ENCODE measurements around the gene CALCOCO2. TPM values are rescaled to one million over a fixed set of nuclear protein-coding genes. Genes with fewer than 3 reads are reported as not detected.

CALCOCO2 gene
- total RNA-seq, 3 donors from 2014 or later, result 181 to 296 (median 224) TPM

- no peak for TF ChIP-seq CTCF (IDR thresholded peaks at IDR 0.05)
- peak; percentile 2 for ATAC-seq
- intact Hi-C loops (cut with DNase I, micrococcal nuclease), result no loop called here
- peaks cover 14% of the 10 kb centered on the region for H3K4me1 ChIP-seq (ENCODE audit: low read depth)
- peaks cover 5% of the 10 kb centered on the region for H3K36me3 ChIP-seq (ENCODE audit: low read depth)
- no peak overlapping the region for H3K4me3 ChIP-seq
- peak in 1 of 3 donors; percentile 59 for DNase-seq
- H3K9me3 ChIP-seq, result no peaks in the 10 kb centered on the region
Observed at GRCh38 chr17:48894886-48895285, 64.1 kb downstream of the CALCOCO2 start.

- Histone ChIP-seq H3K9me3 (no peaks in the 10 kb centered on the region), H3K36me3 (ENCODE audit: low read depth) (no peaks in the 10 kb centered on the region), H3K4me3 (no peak overlapping the region), H3K4me1 (ENCODE audit: low read depth) (no peaks in the 10 kb centered on the region)
- no peak for ATAC-seq
- intact Hi-C loops (cut with DNase I, micrococcal nuclease), result no loop called here
- no peak for DNase-seq
- no peak for TF ChIP-seq CTCF (IDR thresholded peaks at IDR 0.05)
Observed at GRCh38 chr17:48901241-48901640, 70.4 kb downstream of the CALCOCO2 start.

- no peak for TF ChIP-seq CTCF (IDR thresholded peaks at IDR 0.05)
- H3K9me3 ChIP-seq, result no peaks in the 10 kb centered on the region
- no peak overlapping the region for H3K4me3 ChIP-seq
- intact Hi-C loops (cut with DNase I, micrococcal nuclease), result no loop called here
- H3K4me1 ChIP-seq (ENCODE audit: low read depth), result peaks cover 2% of the 10 kb centered on the region
- no peaks in the 10 kb centered on the region for H3K36me3 ChIP-seq (ENCODE audit: low read depth)
- no peak for DNase-seq
- no peak for ATAC-seq
Observed at GRCh38 chr17:48903401-48903800, 72.6 kb downstream of the CALCOCO2 start.

- H3K4me3 ChIP-seq, result no peak overlapping the region
- TF ChIP-seq CTCF (IDR thresholded peaks at IDR 0.05), result no peak
- H3K4me1 ChIP-seq (ENCODE audit: low read depth), result peaks cover 5% of the 10 kb centered on the region
- intact Hi-C loops (cut with DNase I, micrococcal nuclease), result no loop called here
- no peak for ATAC-seq
- no peaks in the 10 kb centered on the region for H3K36me3 ChIP-seq (ENCODE audit: low read depth)
- no peaks in the 10 kb centered on the region for H3K9me3 ChIP-seq
- DNase-seq, result no peak
Observed at GRCh38 chr17:48904428-48904827, 73.6 kb downstream of the CALCOCO2 start.

- H3K4me3 ChIP-seq, result no peak overlapping the region
- peaks cover 16% of the 10 kb centered on the region for H3K4me1 ChIP-seq (ENCODE audit: low read depth)
- no peak for ATAC-seq
- H3K9me3 ChIP-seq, result no peaks in the 10 kb centered on the region
- DNase-seq, result no peak
- no peak for TF ChIP-seq CTCF (IDR thresholded peaks at IDR 0.05)
- H3K36me3 ChIP-seq (ENCODE audit: low read depth), result no peaks in the 10 kb centered on the region
- intact Hi-C loops (cut with DNase I, micrococcal nuclease), result no loop called here
Observed at GRCh38 chr17:48905987-48906515, 75.2 kb downstream of the CALCOCO2 start.

GRCh38 chr17:48907713-48908046 is 76.8 kb downstream of the CALCOCO2 start:
- peak; percentile 3 for ATAC-seq
- TF ChIP-seq CTCF (IDR thresholded peaks at IDR 0.05), result no peak

More at GRCh38 chr17:48907713-48908046, 76.8 kb downstream of the CALCOCO2 start:
- no peak for DNase-seq
- Histone ChIP-seq H3K4me3 (no peak overlapping the region), H3K4me1 (ENCODE audit: low read depth) (peaks cover 16% of the 10 kb centered on the region), H3K9me3 (no peaks in the 10 kb centered on the region), H3K36me3 (ENCODE audit: low read depth) (no peaks in the 10 kb centered on the region)
- intact Hi-C loops (cut with DNase I, micrococcal nuclease), result no loop called here

All from mucosa of descending colon (tissue), 3 donors.